Erythroblast (primary cell): ENCODE results near the gene WAS.

Experiments
- DNase-seq, 2 experiments: peaks; one replicate each; lab custom pipeline; 2025; lab: John Stamatoyannopoulos, UW
- GATA1 ChIP-seq: IDR thresholded peaks from 2 replicates; pipeline ENCODE4 v1.6.1; 2011; ENCODE audit warnings: low read depth, mild to moderate bottlenecking, control low read depth, low read length, moderate library complexity
- POLR2A ChIP-seq: IDR thresholded peaks from 2 replicates; pipeline ENCODE4 v1.6.1; 2011; ENCODE audit warnings: mild to moderate bottlenecking, low read length

Gene WAS

GRCh38 chrX:48695925-48696300 lies 12.3 kb downstream of the WAS start:
- TF ChIP-seq GATA1 (no peak), POLR2A (no peak)
- DNase-seq = no peak

GRCh38 chrX:48696301-48696908 lies 12.8 kb downstream of the WAS start, which contains the start of gene SUV39H1:
TSS of gene SUV39H1 (plus strand) at chrX:48696734. CDS start at chrX:48696785, 51 bp downstream.
- TF ChIP-seq POLR2A (peak; percentile 61), GATA1 (no peak)
- peak; percentile 95 for DNase-seq

- TF ChIP-seq POLR2A (no peak), GATA1 (no peak)
- DNase-seq = peak; percentile 71 to 76
Measured at GRCh38 chrX:48696909-48697727, 13.5 kb downstream of the WAS start.

GRCh38 chrX:48698306-48698705 lies 14.7 kb downstream of the WAS start:
- peak in 1 of 2 experiments; percentile 21 for DNase-seq
- TF ChIP-seq POLR2A (no peak), GATA1 (no peak)

- no peak for DNase-seq
- TF ChIP-seq GATA1 = no peak
- TF ChIP-seq POLR2A = no peak
Measured at GRCh38 chrX:48700246-48700645, 16.6 kb downstream of the WAS start.

- TF ChIP-seq GATA1 (no peak), POLR2A (no peak)
- peak; percentile 32 to 42 for DNase-seq
Measured at GRCh38 chrX:48700951-48701653, 17.5 kb downstream of the WAS start.

- TF ChIP-seq POLR2A (no peak), GATA1 (no peak)
- peak; percentile 79 to 93 for DNase-seq
Measured at GRCh38 chrX:48702032-48702431, 18.4 kb downstream of the WAS start.

GRCh38 chrX:48702716-48703115 lies 19.1 kb downstream of the WAS start:
- TF ChIP-seq GATA1 (no peak), POLR2A (no peak)
- DNase-seq = no peak

- TF ChIP-seq GATA1 (no peak), POLR2A (no peak)
- peak in 1 of 2 experiments; percentile 9 for DNase-seq
Measured at GRCh38 chrX:48703228-48703627, 19.6 kb downstream of the WAS start.

- no peak for DNase-seq
- TF ChIP-seq POLR2A = no peak
- no peak for TF ChIP-seq GATA1
Measured at GRCh38 chrX:48703642-48704481, 20.3 kb downstream of the WAS start.

GRCh38 chrX:48705871-48706270 lies 22.3 kb downstream of the WAS start:
- TF ChIP-seq POLR2A = no peak
- no peak for TF ChIP-seq GATA1
- no peak for DNase-seq

- no peak for TF ChIP-seq GATA1
- no peak for TF ChIP-seq POLR2A
- DNase-seq = no peak
Measured at GRCh38 chrX:48709522-48710112, 26.0 kb downstream of the WAS start.
